GM18498 (cell line): Measurements from ENCODE around the gene CIT.
"Not testable (repeated sequence)": the region's sequence is repeated elsewhere in the genome, so short reads cannot be mapped to it uniquely, and the experiment has no call there.

Source experiments
- ATAC-seq: cut with Tn5 transposase; IDR thresholded peaks from one replicate; pipeline ENCODE4 v1.9.1; 2021; ENCODE audit warnings: mild to moderate bottlenecking, moderate library complexity; ENCODE audit not compliant: unreplicated experiment

The CIT gene

DNA sequence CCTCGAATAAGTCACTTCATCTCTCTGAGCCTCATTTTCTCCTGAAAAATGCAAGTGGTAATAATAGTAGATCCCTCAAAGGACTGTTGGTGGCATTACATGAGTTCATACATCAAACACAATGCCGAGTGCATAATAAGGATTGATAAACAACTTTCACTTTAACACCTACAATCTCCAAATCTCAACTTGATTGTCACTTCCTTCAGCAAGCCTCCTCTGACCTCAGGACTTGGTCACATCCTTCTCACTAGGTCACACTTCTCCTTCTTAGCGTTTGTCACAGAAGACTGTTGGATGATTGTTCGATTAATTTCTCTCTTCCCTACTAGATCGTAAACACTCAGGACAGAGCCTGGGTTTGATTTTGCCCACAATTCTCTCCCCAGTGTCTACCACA, 217.0 kb downstream of the CIT start:
- ATAC-seq, result no peak

DNA sequence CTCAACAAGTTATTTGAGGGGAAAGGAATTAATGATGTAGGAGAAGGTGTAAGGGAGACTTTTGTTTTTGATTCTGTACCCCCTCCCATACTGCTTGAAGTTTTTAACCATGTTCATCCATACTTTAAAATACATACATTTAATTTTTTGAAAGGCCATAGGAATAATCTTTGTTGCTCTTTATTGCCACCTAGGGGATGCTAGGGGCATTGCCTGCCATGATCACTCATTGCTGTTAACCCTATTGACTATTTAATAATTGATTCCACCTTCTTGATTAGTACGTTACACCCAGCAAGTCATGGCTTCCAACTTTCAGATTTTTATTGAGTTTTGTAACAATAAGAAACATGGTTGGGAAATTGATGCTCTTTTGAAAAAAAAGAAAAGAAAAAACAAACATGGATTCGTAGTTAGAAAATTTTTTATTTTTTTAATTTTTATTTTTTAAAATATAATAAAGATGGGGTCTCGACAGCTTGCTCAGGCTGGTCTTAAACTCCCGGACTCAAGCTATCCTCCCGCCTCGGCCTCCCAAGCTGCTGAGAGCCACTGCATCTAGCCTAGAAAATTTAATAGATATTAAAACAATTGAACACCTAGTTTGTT, 217.7 kb downstream of the CIT start:
- no peak for ATAC-seq

DNA sequence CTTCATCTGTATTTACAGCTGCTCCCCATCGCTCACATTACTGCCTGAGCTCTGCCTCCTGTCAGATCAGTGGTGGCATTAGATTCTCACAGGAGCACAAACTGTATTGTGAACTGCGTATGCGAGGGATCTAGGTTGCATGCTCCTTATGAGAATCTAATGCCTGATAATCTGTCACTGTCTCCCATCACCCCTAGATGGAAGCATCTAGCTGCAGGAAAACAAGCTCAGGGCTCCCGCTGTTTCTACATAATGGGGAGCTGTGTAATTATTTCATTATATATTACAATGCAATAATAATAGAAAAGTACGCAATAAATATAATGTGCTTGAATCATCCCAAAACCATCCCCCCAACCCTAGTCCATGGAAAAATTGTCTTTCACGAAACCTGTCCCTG, 219.0 kb downstream of the CIT start:
- ATAC-seq, result not testable (repeated sequence)

DNA sequence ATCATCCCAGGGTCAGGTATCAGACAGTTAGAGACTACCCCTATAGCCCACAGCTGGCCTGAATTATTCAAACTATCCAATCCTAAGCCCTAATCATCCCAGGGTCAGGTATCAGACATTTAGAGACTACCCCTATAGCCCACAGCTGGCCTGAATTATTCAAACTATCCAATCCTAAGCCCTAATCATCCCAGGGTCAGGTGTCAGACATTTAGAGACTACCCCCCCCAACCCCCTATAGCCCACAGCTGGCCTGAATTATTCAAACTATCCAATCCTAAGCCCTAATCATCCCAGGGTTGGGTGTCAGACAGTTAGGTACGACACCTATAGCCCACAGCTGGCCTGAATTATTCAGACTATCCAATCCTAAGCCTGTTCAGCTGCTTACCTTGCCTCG, 220.1 kb downstream of the CIT start:
- ATAC-seq, result not testable (repeated sequence)

DNA sequence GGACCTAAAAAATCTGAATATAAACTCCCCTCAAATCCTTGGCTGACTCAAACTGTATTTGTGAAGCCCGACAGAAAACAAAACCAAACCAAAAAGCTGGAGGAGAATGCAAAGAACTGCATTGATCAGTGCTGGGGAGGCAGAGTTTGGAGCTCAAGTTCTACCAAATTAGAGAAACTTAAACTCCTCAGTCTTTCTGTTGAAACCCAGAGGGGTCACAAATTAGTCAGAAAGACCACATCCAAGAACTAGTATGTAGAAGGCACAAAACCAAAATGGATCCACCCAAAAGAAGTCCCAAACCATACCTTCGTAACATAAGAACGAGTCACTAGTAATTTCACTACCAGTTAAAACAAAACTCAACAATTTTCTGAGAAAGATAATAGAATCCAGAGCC, 224.5 kb downstream of the CIT start:
- no peak for ATAC-seq

DNA sequence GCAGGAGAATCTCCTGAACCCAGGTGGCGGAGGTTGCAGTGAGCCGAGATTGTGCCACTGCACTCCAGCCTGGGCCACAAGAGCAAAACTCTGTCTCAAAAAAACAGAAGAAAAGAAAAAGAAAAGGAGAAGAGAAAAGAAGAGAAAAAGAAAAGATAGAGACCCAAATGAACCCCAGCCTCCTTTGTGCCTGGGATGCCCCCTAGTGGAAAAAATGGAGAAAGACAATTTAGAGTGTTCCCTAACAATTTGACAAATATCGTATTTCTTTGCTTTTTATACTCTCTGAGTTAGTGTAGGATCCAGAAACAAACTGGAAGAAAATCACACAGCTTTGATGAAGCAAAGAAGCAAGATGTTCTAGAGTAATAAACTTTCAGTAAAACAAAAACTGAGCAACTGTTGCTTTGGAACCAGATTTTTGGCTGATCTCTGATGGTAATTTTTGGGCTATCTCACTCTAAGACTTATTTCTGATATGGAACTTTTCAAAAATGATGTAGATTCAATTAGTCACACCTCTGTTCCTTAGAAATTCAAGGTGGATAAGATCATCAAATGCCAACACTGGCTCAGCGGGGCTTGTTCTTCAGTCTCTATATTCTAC, 227.8 kb downstream of the CIT start:
- ATAC-seq, result no peak

DNA sequence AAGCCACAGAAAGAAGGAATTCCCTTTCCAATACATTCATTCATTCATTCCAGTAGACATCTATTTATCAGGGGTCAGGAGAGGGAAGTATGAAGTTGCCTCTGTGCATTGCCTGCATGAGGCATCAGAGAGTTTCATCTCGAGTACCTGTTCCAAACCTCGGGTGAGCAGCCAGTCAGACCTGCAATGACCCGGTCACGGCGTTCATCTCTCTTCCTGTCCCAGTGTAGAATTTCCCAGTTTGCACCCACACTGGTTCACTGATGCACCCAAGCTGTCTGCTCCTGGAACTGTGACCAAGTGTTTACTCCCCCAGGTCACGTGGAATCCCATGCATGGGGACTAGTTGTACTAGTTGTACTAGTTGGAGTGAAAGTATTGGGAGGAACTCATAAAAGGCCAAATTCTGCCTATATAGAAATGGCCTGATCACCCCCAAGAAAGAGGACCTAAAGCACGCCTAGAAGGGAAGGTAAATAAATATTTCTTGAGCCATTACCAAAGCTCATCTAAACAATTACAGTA, 231.5 kb downstream of the CIT start:
- ATAC-seq, result no peak

DNA sequence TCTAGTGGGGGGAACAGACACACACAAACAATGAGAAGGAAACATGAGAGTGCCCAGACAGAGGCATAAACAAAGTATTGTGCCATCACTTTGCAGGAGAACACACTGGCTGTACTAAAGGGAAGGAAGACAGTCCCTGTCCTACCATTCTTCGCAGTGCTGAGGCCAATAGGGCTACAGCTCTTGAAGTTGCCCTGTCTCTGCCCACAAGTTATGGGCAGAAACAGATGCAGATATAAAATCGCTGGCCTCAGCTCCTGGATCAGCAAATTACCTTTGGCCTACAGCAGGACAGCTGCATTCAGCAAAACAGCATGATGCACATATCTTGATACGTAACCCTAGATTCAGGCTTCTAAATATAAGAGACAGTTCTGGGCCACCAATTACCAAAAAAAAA, 232.2 kb downstream of the CIT start:
- no peak for ATAC-seq

DNA sequence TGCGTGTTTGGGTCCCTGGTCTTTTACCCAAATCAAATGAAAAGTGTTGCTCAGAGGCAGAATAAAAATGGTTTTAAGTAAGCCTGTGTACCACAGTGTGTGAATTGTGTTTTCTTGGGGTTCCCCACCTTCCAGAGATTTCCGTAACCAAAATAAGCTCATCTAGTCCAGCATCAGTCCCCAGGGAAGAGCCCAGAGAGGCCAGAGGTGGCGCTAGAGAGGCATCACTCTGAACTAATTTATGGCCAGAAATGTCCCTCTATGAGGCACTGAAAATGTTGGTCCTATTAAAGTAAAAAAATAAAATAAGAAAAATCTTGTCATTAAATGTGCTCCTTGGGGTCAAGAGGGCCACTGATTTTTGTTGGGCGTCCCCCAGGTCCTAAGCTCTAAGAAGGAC, 234.1 kb downstream of the CIT start:
- no peak for ATAC-seq
